Esophagus squamous epithelium (tissue), 5 donors: ENCODE data around the gene OR52N4. TPM values are rescaled to one million over a fixed set of nuclear protein-coding genes. Genes with fewer than 3 reads are reported as not detected.

Source experiments
- DNase-seq: peaks from one replicate; lab custom pipeline; 2025; lab: John Stamatoyannopoulos, UW
- H3K27ac ChIP-seq, 4 donors: fragments of 200-600 bp; sonication (generic); one replicate each; pipeline ENCODE4 v1.5.1; 2016 to 2019; ENCODE audit warnings: mild to moderate bottlenecking in 1 of 4
- H3K27me3 ChIP-seq, 4 donors: fragments of 200-600 bp; sonication (generic); 1 replicate in 3 of 4; 2 replicates in 1 of 4; pipeline versions ENCODE4 v1.5.1 to v1.6.0; 2017 to 2021; ENCODE audit warnings: antibody characterized with exemption in 1 of 4
- H3K36me3 ChIP-seq, 3 donors: fragments of 200-600 bp; sonication (generic); one replicate each; pipeline ENCODE4 v1.5.1; 2016 to 2019
- H3K4me1 ChIP-seq, 3 donors: fragments of 200-600 bp; sonication (generic); one replicate each; pipeline ENCODE4 v1.5.1; 2017 to 2019
- H3K4me3 ChIP-seq, 4 donors: fragments of 200-600 bp; sonication (generic); 1 replicate in 3 of 4; 2 replicates in 1 of 4; pipeline ENCODE4 v1.5.1; 2016 to 2019; ENCODE audit warnings: mild to moderate bottlenecking in 2 of 4, moderate library complexity in 1 of 4
- H3K9me3 ChIP-seq, 3 donors: fragments of 200-600 bp; sonication (generic); one replicate each; pipeline ENCODE4 v1.5.1; 2016 to 2019
- POLR2A ChIP-seq, 4 donors: fragments of 450-650 bp; IDR thresholded peaks; one replicate each; pipeline ENCODE4 v1.6.1; 2017; ENCODE audit warnings: antibody characterized with exemption in 4 of 4, mild to moderate bottlenecking in 4 of 4, moderate library complexity in 3 of 4
- WGBS, 2 donors: methylation state at CpG; one replicate each; pipeline ENCODE4 v1.1.5; 2018; 5-methylcytosine and 5-hydroxymethylcytosine counted together
- intact Hi-C: fragments of 100-400 bp; cut with DNase I; formaldehyde crosslinking; loops from one replicate; pipeline ENCODE4 v1.15.0; 2022
- total RNA-seq, 4 donors: library from RNA; depleted of rRNA; stranded (reverse); fragments of >200 nt; gene quantifications; one replicate each; pipeline ENCODE4 v1.1.0, GENCODE V29; 2016
- TF ChIP-seq, protein P1 (sequence below), 6 experiments: fragments of 450-650 bp in 4 of 6; fragments of 200-600 bp in 2 of 6; sonication (generic) in 2 of 6; IDR thresholded peaks; one replicate each; pipeline ENCODE4 v1.5.1; 2016 to 2019; ENCODE audit warnings: antibody characterized with exemption in 6 of 6, mild to moderate bottlenecking in 4 of 6, moderate library complexity in 4 of 6
- donor health status: DM: yes; HTN: yes; CAD: no.

Gene OR52N4
- total RNA-seq, 4 donors from 2014 or later, result not detected

DNA sequence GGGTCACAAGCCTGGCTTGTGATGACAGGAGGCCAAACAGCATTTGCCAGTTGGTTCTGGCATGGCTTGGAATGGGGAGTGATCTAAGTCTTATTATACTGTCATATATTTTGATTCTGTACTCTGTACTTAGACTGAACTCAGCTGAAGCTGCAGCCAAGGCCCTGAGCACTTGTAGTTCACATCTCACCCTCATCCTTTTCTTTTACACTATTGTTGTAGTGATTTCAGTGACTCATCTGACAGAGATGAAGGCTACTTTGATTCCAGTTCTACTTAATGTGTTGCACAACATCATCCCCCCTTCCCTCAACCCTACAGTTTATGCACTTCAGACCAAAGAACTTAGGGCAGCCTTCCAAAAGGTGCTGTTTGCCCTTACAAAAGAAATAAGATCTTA lies 17.0 kb upstream of the OR52N4 start:
- intact Hi-C loops, result no loop called here
- DNase-seq, result no peak
- H3K9me3 ChIP-seq, result no peaks in the 10 kb centered on the region
- no peaks in the 10 kb centered on the region for H3K36me3 ChIP-seq
- H3K27me3 ChIP-seq, result no peaks in the 10 kb centered on the region
- H3K4me1 ChIP-seq, result no peaks in the 10 kb centered on the region
- no peak for TF ChIP-seq POLR2A (IDR thresholded peaks at IDR 0.05)
- TF ChIP-seq, protein P1, sequence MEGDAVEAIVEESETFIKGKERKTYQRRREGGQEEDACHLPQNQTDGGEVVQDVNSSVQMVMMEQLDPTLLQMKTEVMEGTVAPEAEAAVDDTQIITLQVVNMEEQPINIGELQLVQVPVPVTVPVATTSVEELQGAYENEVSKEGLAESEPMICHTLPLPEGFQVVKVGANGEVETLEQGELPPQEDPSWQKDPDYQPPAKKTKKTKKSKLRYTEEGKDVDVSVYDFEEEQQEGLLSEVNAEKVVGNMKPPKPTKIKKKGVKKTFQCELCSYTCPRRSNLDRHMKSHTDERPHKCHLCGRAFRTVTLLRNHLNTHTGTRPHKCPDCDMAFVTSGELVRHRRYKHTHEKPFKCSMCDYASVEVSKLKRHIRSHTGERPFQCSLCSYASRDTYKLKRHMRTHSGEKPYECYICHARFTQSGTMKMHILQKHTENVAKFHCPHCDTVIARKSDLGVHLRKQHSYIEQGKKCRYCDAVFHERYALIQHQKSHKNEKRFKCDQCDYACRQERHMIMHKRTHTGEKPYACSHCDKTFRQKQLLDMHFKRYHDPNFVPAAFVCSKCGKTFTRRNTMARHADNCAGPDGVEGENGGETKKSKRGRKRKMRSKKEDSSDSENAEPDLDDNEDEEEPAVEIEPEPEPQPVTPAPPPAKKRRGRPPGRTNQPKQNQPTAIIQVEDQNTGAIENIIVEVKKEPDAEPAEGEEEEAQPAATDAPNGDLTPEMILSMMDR (IDR thresholded peaks at IDR 0.05), result no peak
- H3K27ac ChIP-seq, result no peak overlapping the region
- no peak overlapping the region for H3K4me3 ChIP-seq

DNA sequence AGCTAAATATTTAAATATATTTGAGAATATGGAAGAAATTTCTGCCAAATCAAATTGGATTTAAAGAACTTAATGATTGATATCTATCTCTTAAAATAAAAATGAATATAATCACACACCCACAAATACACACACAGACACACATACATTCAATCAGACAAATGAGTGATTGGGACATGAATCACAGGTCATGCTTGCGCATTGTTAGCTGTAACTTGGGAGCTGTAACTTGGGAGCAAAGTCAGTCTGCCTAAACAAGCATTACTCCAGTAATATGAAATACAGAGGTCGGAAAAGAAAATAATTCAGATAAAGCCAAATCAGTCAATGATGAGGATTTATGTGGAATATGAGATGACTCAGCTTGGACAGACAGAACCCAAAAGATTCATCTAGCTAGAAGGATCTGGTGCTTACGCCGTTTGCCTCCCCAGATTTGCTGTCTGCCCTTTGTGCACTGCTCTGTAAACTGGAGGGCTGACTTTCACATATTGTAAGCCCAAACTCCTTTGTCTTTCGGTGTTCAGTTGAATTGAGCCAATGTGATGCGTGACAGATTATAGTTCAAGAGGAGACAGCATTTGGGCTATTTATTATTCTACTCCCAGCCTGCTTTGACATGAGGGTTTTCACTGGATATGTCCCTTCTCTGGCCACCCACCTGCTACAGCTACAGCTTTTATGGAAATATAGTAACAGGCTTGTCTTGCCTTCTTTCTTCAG lies 16.2 kb upstream of the OR52N4 start:
- 54 to 69% methylated on average over 6 of the region's 6 CpGs for WGBS, 2 donors
- Histone ChIP-seq H3K4me3 (no peak overlapping the region), H3K9me3 (no peaks in the 10 kb centered on the region), H3K27me3 (no peaks in the 10 kb centered on the region), H3K4me1 (no peaks in the 10 kb centered on the region), H3K36me3 (no peaks in the 10 kb centered on the region), H3K27ac (no peak overlapping the region)
- no peak for DNase-seq
- intact Hi-C loops, result no loop called here
- TF ChIP-seq POLR2A (IDR thresholded peaks at IDR 0.05), result no peak
- TF ChIP-seq, protein P1 (IDR thresholded peaks at IDR 0.05), result no peak

DNA sequence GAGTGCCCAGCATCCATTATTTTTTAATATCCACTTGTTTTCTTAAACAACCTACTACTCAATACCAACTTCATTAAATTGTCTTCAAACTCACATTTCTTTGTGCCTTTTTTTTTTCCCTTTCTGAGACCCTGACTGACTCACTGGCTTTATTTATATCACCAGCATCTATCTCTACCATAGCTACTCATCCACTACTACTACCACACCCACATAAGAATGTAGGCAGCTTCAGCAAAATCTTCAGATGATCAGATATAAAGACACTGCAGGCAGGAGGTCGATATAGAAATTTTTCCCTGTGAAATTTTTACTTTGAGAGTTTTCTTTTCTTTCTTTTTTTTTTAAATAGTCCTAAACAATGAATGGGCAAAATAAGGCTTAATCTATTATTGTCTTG lies 15.6 kb upstream of the OR52N4 start:
- no peak overlapping the region for H3K27ac ChIP-seq
- H3K36me3 ChIP-seq, result no peaks in the 10 kb centered on the region
- no peaks in the 10 kb centered on the region for H3K9me3 ChIP-seq
- no peaks in the 10 kb centered on the region for H3K4me1 ChIP-seq
- intact Hi-C loops, result no loop called here
- 20 to 26% methylated on average over 1 of the region's 1 CpG for WGBS, 2 donors
- TF ChIP-seq, protein P1 (IDR thresholded peaks at IDR 0.05), result no peak
- TF ChIP-seq POLR2A (IDR thresholded peaks at IDR 0.05), result no peak
- no peak for DNase-seq
- H3K27me3 ChIP-seq, result no peaks in the 10 kb centered on the region
- no peak overlapping the region for H3K4me3 ChIP-seq

DNA sequence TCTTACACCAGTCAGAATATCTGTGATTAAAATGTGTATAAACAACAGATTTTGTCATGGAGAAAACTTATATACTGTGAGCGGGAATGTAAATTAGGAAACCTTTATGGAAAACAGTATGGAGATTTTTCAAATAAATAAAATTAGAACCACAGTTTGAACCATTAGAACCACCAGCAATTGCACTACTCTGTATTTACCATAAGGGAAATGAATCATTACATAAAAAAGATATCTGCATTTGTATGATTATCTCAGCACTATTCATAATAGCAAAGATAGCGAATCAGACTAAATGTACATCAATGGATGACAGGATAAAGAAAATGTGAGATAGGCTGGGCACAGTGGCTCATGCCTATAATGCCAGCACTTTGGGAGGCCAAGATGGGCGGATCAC lies 7.4 kb upstream of the OR52N4 start:
- no peak for TF ChIP-seq POLR2A (IDR thresholded peaks at IDR 0.05)
- TF ChIP-seq, protein P1 (IDR thresholded peaks at IDR 0.05), result no peak
- DNase-seq, result no peak
- H3K4me3 ChIP-seq, result no peak overlapping the region
- no peak overlapping the region for H3K27ac ChIP-seq
- no peaks in the 10 kb centered on the region for H3K36me3 ChIP-seq
- no peaks in the 10 kb centered on the region for H3K27me3 ChIP-seq
- 73 to 93% methylated on average over 2 to 3 of the region's 3 CpGs for WGBS, 2 donors
- H3K9me3 ChIP-seq, result no peaks in the 10 kb centered on the region
- no peaks in the 10 kb centered on the region for H3K4me1 ChIP-seq
- intact Hi-C loops, result no loop called here

DNA sequence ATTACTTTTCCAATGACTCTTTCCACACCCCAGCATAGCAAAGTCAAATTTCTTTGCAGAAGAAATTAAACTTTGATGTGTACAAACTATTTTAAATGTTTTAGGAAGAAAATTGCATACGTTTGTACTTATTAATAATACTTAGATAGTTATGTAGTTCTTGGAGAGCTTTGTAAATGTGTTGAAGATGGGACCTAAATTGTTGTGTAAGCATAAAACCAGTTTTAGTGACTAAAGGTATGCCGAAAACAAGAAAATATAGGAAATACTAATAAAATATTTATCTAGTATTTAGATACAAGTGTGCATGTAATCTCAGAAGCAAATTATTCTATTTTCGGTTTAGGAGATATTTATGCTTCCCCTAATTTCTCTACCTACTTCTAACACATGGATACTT lies 4.2 kb upstream of the OR52N4 start:
- intact Hi-C loops, result no loop called here
- no peak overlapping the region for H3K4me3 ChIP-seq
- H3K27me3 ChIP-seq, result no peaks in the 10 kb centered on the region
- no peaks in the 10 kb centered on the region for H3K36me3 ChIP-seq
- H3K27ac ChIP-seq, result no peak overlapping the region
- WGBS, 2 donors, result 75 to 77% methylated on average over 3 of the region's 3 CpGs
- no peaks in the 10 kb centered on the region for H3K9me3 ChIP-seq
- no peak for DNase-seq
- TF ChIP-seq POLR2A (IDR thresholded peaks at IDR 0.05), result no peak
- TF ChIP-seq, protein P1 (IDR thresholded peaks at IDR 0.05), result no peak
- no peaks in the 10 kb centered on the region for H3K4me1 ChIP-seq
